AG04450 (cell line): Measurements from ENCODE around the gene LRRC42. TPM values are rescaled to one million over a fixed set of nuclear protein-coding genes. Genes with fewer than 3 reads are reported as not detected.
A peak's percentile ranks its signal among the peaks of the same experiment; 100 is the strongest.

Source experiments
- CTCF ChIA-PET: fragments of 300-600, 350-600 bp; formaldehyde crosslinking; extraction: SDS; loops from one replicate; lab custom pipeline; 2022; ENCODE audit warnings: antibody characterized with exemption, inconsistent platforms; lab: Charles Lee
- POLR2A ChIA-PET: fragments of 350-600 bp; formaldehyde crosslinking; extraction: SDS; loops from one replicate; lab custom pipeline; 2021; ENCODE audit warnings: antibody characterized with exemption, inconsistent platforms; lab: Yijun Ruan, JAX
- DNase-seq: peaks from one replicate; pipeline ENCODE4 v3.0.0-alpha.2; 2011; ENCODE audit warnings: low read depth, low spot score
- H3K27ac ChIP-seq: one replicate; pipeline ENCODE4 v1.5.1; 2012; ENCODE audit warnings: low read depth, low read length, control low read depth
- H3K27me3 ChIP-seq: one replicate; pipeline ENCODE4 v1.6.0; 2012; ENCODE audit warnings: low read length; ENCODE audit not compliant: control insufficient read depth, insufficient read depth
- H3K4me3 ChIP-seq: 2 replicates; pipeline ENCODE4 v1.5.1; 2011; ENCODE audit warnings: mild to moderate bottlenecking, low read depth, low read length, control low read depth
- H3K9me3 ChIP-seq: 2 replicates; pipeline ENCODE4 v1.5.1; 2012; ENCODE audit warnings: low read length; ENCODE audit not compliant: control insufficient read depth, insufficient read depth
- CTCF ChIP-seq: IDR thresholded peaks from 2 replicates; pipeline ENCODE4 v1.5.1; 2011; ENCODE audit warnings: low read depth, low read length, control low read depth, inconsistent platforms
- polyA plus RNA-seq: library from polyadenylated mRNA; depleted of rRNA; stranded (reverse); fragments of >200 nt; gene quantifications from 2 replicates; pipeline ENCODE4 v1.2.3, GENCODE V29; 2011

Gene LRRC42
- polyA plus RNA-seq, 1 experiment: 51.4 TPM

GRCh38 chr1:53975861-53976260 lies 29.7 kb downstream of the LRRC42 start:
- CTCF ChIA-PET: no interaction called here
- no peaks in the 10 kb centered on the region for H3K9me3 ChIP-seq
- POLR2A ChIA-PET: interaction anchor here (1.1 kb wide), 1 partner anchor 77 kb away, joined by 4 read pairs; the partner anchor contains the start of gene TMEM59
- TF ChIP-seq CTCF: no peak
- no peak overlapping the region for H3K27ac ChIP-seq
- no peak for DNase-seq
- H3K27me3 ChIP-seq: no peaks in the 10 kb centered on the region
- no peak overlapping the region for H3K4me3 ChIP-seq

DNA sequence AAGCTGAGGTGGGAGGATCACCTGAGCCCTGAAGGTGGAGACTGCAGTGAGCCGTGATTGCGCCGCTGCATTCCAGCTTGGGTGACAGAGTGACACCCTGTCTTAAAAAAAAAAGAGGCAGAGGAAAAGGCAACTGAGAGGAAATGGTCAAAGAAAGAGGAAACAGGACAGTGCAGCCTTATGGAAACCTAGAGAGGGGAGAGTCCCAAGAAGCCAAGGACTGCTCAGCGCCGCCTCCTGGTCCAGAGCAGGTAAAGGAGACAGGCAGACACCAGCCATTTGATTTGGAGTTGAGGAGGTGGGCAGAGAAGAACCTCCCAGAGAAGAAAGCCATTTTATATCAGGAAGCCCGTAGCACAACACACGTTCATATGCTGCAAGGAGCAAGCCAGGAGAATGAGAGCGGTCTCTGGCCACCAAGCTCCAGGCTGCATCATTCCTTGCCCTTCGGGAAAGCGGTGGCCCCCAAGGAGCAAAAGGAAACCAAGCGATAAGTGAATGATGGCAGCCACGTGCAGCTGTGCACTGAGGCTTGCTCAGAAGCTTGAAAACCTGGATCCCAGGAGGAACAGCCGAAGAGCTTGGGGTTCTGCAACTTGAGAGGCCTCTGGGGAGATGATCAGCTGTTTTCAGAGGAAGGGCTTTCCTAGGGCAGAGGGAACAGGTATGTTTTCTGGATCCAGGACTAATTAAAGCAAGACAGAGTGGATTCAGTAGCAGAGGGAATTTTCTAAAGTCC lies 33.7 kb downstream of the LRRC42 start:
- ChIA-PET CTCF (no interaction called here), POLR2A (no interaction called here)
- DNase-seq: no peak
- TF ChIP-seq CTCF: no peak
- no peak overlapping the region for H3K4me3 ChIP-seq
- H3K27me3 ChIP-seq: no peaks in the 10 kb centered on the region
- no peaks in the 10 kb centered on the region for H3K9me3 ChIP-seq
- no peak overlapping the region for H3K27ac ChIP-seq

- POLR2A ChIA-PET: no interaction called here
- H3K4me3 ChIP-seq: no peak overlapping the region
- H3K27ac ChIP-seq: no peak overlapping the region
- no peak for DNase-seq
- H3K27me3 ChIP-seq: no peaks in the 10 kb centered on the region
- no peak for TF ChIP-seq CTCF
- CTCF ChIA-PET: interaction anchor here (0.6 kb wide), 1 partner anchor 511 kb away, joined by 4 read pairs; no protein-coding TSS in a partner anchor
- H3K9me3 ChIP-seq: no peaks in the 10 kb centered on the region
These were observed 35.1 kb downstream of the LRRC42 start for GRCh38 chr1:53981220-53981619.

- H3K27ac ChIP-seq: peak overlapping the region; percentile 61
- ChIA-PET CTCF (interaction anchor here (0.6 to 1.0 kb wide), 5 partner anchors 9 to 150 kb away, joined by 3 to 5 read pairs (median 4); no protein-coding TSS in a partner anchor), POLR2A (interaction anchor here (0.6 to 1.0 kb wide), 2 partner anchors 37 to 323 kb away, joined by 3 to 4 read pairs; partner anchors contain the start of gene IFT25)
- peak; percentile 10 for DNase-seq
- no peak for TF ChIP-seq CTCF
- H3K4me3 ChIP-seq: peak overlapping the region; percentile 47
- no peaks in the 10 kb centered on the region for H3K27me3 ChIP-seq
- no peaks in the 10 kb centered on the region for H3K9me3 ChIP-seq
These were observed 36.0 kb downstream of the LRRC42 start for GRCh38 chr1:53982034-53982762.
